A673 (cell line): ENCODE data around the gene PKDREJ. TPM values are rescaled to one million over a fixed set of nuclear protein-coding genes. Genes with fewer than 3 reads are reported as not detected.

Source experiments
- BruUV-seq: library from RNA; stranded (reverse); fragments of 400-500 nt; replicated peaks from 2 replicates; lab custom pipeline; 2021; lab: Mats Ljungman, UMichigan
- CTCF ChIA-PET: fragments of 300-600 bp; sonication (Branson Sonifier 250); formaldehyde crosslinking; loops from one replicate; lab custom pipeline; 2022; ENCODE audit warnings: antibody characterized with exemption; lab: Charles Lee
- POLR2A ChIA-PET: fragments of 300-600 bp; sonication (Branson Sonifier 250); formaldehyde crosslinking; loops from one replicate; lab custom pipeline; 2022; ENCODE audit warnings: antibody characterized with exemption; ENCODE audit not compliant: low non-redundant PET; lab: Charles Lee
- DNase-seq: peaks from one replicate; pipeline ENCODE4 v3.0.0-alpha.2; 2015; ENCODE audit warnings: low spot score
- H3K27ac ChIP-seq: fragments of 200-600 bp; sonication (generic); 2 replicates; pipeline ENCODE4 v1.5.1; 2016; ENCODE audit warnings: mixed run types, low read depth, mild to moderate bottlenecking, mixed read lengths, antibody characterized with exemption, low read length; ENCODE audit not compliant: poor library complexity, severe bottlenecking
- H3K27me3 ChIP-seq: fragments of 200-600 bp; sonication (generic); replicated peaks from 2 replicates; pipeline ENCODE4 v1.6.1; 2017; ENCODE audit warnings: mixed run types, low read depth, mild to moderate bottlenecking, mixed read lengths, antibody characterized with exemption, low read length; ENCODE audit not compliant: insufficient read depth, poor library complexity
- H3K36me3 ChIP-seq: fragments of 200-600 bp; sonication (generic); 2 replicates; pipeline ENCODE4 v1.6.1; 2016; ENCODE audit warnings: mixed run types, mild to moderate bottlenecking, mixed read lengths, antibody characterized with exemption, low read length; ENCODE audit not compliant: insufficient read depth, poor library complexity, severe bottlenecking
- H3K4me1 ChIP-seq: fragments of 200-600 bp; sonication (generic); 2 replicates; pipeline ENCODE4 v1.6.1; 2017; ENCODE audit warnings: mixed run types, mild to moderate bottlenecking, mixed read lengths, antibody characterized with exemption, low read length; ENCODE audit not compliant: insufficient read depth, poor library complexity, severe bottlenecking
- H3K4me3 ChIP-seq: fragments of 200-600 bp; sonication (generic); 2 replicates; pipeline ENCODE4 v1.5.1; 2016; ENCODE audit warnings: low read depth, mixed run types, mild to moderate bottlenecking, mixed read lengths, low read length; ENCODE audit not compliant: poor library complexity, severe bottlenecking
- H3K9me3 ChIP-seq: fragments of 200-600 bp; sonication (generic); 2 replicates; pipeline ENCODE4 v1.6.1; 2016; ENCODE audit warnings: mixed run types, low read depth, mild to moderate bottlenecking, mixed read lengths, antibody characterized with exemption, low read length; ENCODE audit not compliant: poor library complexity, severe bottlenecking
- EZH2 ChIP-seq: fragments of 200-600 bp; sonication (generic); IDR thresholded peaks from 2 replicates; pipeline ENCODE4 v1.6.1; 2017; ENCODE audit warnings: borderline replicate concordance, low read depth, mild to moderate bottlenecking, mixed read lengths, antibody characterized with exemption, low read length; ENCODE audit not compliant: poor library complexity, severe bottlenecking
- intact Hi-C: fragments of 100-400 bp; cut with micrococcal nuclease; formaldehyde crosslinking; loops from one replicate; pipeline ENCODE4 v1.10.0; 2022; ENCODE audit not compliant: unreplicated experiment
- total RNA-seq: library from RNA; stranded (reverse); gene quantifications from 2 replicates; pipeline ENCODE4 v1.2.3, GENCODE V29; 2021
- TF ChIP-seq, protein P1 (sequence below): fragments of 300-800, 200-600 bp; sonication (generic); conservative IDR thresholded peaks from 2 replicates; pipeline ENCODE4 v1.5.1; 2017; ENCODE audit warnings: low read depth, mild to moderate bottlenecking, antibody characterized with exemption, low read length, moderate library complexity, mixed read lengths

Gene PKDREJ
- total RNA-seq, 1 experiment from 2014 or later, result not detected

DNA sequence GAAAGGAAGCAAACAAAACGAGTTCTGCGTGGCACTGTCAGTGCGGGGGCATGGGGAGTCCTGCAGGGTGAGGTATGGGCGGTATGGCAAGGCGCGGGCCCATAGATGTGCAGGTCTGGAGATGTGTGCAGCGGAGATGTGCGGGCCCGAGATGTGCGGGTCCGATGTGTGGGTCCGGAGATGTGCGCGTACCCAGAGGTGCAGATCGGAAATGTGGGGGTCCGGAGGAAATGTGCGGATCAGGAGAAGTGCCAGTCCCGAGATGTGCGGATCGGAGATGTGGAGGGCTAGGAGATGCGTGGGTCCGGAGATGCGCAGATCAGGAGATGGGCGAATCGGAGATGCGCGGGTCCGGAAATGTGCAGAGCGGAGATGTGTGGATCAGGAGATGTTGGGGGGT lies 49.0 kb downstream of the PKDREJ start:
- H3K27me3 ChIP-seq, result no peaks in the 10 kb centered on the region
- CTCF ChIA-PET, result no interaction called here
- peaks cover 4% of the 10 kb centered on the region for H3K9me3 ChIP-seq
- H3K27ac ChIP-seq, result no peak overlapping the region
- H3K4me3 ChIP-seq, result no peak overlapping the region
- BruUV-seq, result no TSS peak
- no peak for DNase-seq
- intact Hi-C loops, result no loop called here
- H3K36me3 ChIP-seq, result no peaks in the 10 kb centered on the region
- POLR2A ChIA-PET, result no interaction called here
- no peak for TF ChIP-seq EZH2
- TF ChIP-seq, protein P1, sequence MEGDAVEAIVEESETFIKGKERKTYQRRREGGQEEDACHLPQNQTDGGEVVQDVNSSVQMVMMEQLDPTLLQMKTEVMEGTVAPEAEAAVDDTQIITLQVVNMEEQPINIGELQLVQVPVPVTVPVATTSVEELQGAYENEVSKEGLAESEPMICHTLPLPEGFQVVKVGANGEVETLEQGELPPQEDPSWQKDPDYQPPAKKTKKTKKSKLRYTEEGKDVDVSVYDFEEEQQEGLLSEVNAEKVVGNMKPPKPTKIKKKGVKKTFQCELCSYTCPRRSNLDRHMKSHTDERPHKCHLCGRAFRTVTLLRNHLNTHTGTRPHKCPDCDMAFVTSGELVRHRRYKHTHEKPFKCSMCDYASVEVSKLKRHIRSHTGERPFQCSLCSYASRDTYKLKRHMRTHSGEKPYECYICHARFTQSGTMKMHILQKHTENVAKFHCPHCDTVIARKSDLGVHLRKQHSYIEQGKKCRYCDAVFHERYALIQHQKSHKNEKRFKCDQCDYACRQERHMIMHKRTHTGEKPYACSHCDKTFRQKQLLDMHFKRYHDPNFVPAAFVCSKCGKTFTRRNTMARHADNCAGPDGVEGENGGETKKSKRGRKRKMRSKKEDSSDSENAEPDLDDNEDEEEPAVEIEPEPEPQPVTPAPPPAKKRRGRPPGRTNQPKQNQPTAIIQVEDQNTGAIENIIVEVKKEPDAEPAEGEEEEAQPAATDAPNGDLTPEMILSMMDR, result no peak
- no peaks in the 10 kb centered on the region for H3K4me1 ChIP-seq

DNA sequence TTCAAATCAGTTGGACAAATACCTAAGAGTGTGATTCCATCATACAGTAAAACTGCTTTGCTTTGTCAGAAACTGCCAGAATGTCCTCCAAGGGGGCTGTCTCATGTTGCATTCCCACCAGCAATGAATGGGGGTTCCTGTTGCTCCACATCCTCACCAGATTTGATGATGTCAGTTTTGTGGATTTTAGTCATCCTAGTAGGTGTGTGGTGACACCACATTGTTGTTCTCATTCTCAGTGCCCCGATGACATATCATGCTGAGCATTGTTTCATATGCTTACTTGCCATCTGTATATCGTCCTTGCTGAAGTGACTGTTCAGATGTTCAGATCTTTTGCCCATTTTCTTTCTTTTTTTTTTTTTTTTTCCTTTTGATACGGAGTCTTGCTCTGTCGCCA lies 50.1 kb downstream of the PKDREJ start:
- TF ChIP-seq, protein P1, result no peak
- TF ChIP-seq EZH2, result no peak
- H3K9me3 ChIP-seq, result peaks cover 11% of the 10 kb centered on the region
- DNase-seq, result no peak
- no peaks in the 10 kb centered on the region for H3K27me3 ChIP-seq
- intact Hi-C loops, result no loop called here
- POLR2A ChIA-PET, result no interaction called here
- CTCF ChIA-PET, result no interaction called here
- no peaks in the 10 kb centered on the region for H3K36me3 ChIP-seq
- no peak overlapping the region for H3K27ac ChIP-seq
- no peaks in the 10 kb centered on the region for H3K4me1 ChIP-seq
- no TSS peak for BruUV-seq
- no peak overlapping the region for H3K4me3 ChIP-seq

DNA sequence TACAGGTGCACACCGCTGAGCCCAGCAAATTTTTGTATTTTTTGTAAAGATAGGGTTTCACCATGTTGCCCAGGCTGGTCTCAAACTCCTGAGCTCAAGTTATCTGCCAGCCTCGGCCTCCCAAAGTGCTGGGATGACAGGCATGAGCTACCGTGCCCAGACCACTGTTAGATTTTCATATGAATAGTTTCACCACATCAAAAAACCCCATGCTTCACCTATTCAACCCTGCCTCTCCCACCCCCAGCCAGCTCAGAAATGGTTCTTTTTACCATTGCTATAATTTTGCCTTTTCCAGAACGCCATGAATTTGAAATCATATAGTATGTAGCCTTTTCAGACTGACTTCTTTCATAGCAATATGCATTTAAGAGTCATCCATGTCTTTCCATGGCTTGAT lies 50.9 kb downstream of the PKDREJ start:
- no peak for DNase-seq
- Histone ChIP-seq H3K36me3 (no peaks in the 10 kb centered on the region), H3K9me3 (peaks cover 11% of the 10 kb centered on the region), H3K4me3 (no peak overlapping the region), H3K27me3 (no peaks in the 10 kb centered on the region), H3K4me1 (no peaks in the 10 kb centered on the region), H3K27ac (no peak overlapping the region)
- ChIA-PET POLR2A (no interaction called here), CTCF (no interaction called here)
- intact Hi-C loops, result no loop called here
- TF ChIP-seq EZH2, result no peak
- TF ChIP-seq, protein P1, result no peak
- BruUV-seq, result no TSS peak
